Smooth muscle cell (in vitro differentiated cells): ENCODE data around the gene PCDHA11. TPM values are rescaled to one million over a fixed set of nuclear protein-coding genes. Genes with fewer than 3 reads are reported as not detected.
"Not testable (repeated sequence)": the region's sequence is repeated elsewhere in the genome, so short reads cannot be mapped to it uniquely, and the experiment has no call there.

ENCODE experiments used
- DNase-seq: peaks from one replicate; lab custom pipeline; 2025; ENCODE audit not compliant: unreplicated experiment; lab: John Stamatoyannopoulos, UW
- H2AFZ ChIP-seq: fragments of 200-600 bp; sonication (generic); 2 replicates; pipeline ENCODE4 v1.6.0; 2016; ENCODE audit warnings: antibody characterized with exemption, low read depth, mild to moderate bottlenecking
- H3F3A ChIP-seq: fragments of 200-600 bp; sonication (generic); 2 replicates; pipeline ENCODE4 v1.6.0; 2017; ENCODE audit warnings: antibody characterized with exemption, low read depth
- H3K27ac ChIP-seq: fragments of 200-600 bp; sonication (generic); 2 replicates; pipeline ENCODE4 v1.5.1; 2016; ENCODE audit warnings: low read depth, mild to moderate bottlenecking
- H3K27me3 ChIP-seq: fragments of 200-600 bp; sonication (generic); 2 replicates; pipeline ENCODE4 v1.6.1; 2016; ENCODE audit warnings: low read depth, mild to moderate bottlenecking
- H3K36me3 ChIP-seq: fragments of 200-600 bp; sonication (generic); 2 replicates; pipeline ENCODE4 v1.5.1; 2016; ENCODE audit warnings: low read depth
- H3K4me1 ChIP-seq: fragments of 200-600 bp; sonication (generic); 2 replicates; pipeline ENCODE4 v1.5.1; 2016; ENCODE audit warnings: low read depth
- H3K4me2 ChIP-seq: fragments of 200-600 bp; sonication (generic); 2 replicates; pipeline ENCODE4 v1.6.0; 2016; ENCODE audit warnings: mild to moderate bottlenecking
- H3K4me3 ChIP-seq: fragments of 200-600 bp; sonication (generic); 2 replicates; pipeline ENCODE4 v1.5.1; 2016; ENCODE audit warnings: mild to moderate bottlenecking
- H3K79me2 ChIP-seq: fragments of 200-600 bp; sonication (generic); 2 replicates; pipeline ENCODE4 v1.6.0; 2016; ENCODE audit warnings: low read depth, mild to moderate bottlenecking
- H3K9ac ChIP-seq: fragments of 200-600 bp; sonication (generic); 2 replicates; pipeline ENCODE4 v1.6.0; 2016; ENCODE audit warnings: low read depth
- H3K9me3 ChIP-seq: fragments of 200-600 bp; sonication (generic); replicated peaks from 2 replicates; pipeline ENCODE4 v1.5.1; 2016; ENCODE audit warnings: low read depth
- H4K20me1 ChIP-seq: fragments of 200-600 bp; sonication (generic); 2 replicates; pipeline ENCODE4 v1.6.0; 2016; ENCODE audit warnings: low read depth
- CTCF ChIP-seq: fragments of 200-600 bp; sonication (generic); IDR thresholded peaks from 2 replicates; pipeline ENCODE4 v1.5.1; 2017; ENCODE audit warnings: borderline replicate concordance, mild to moderate bottlenecking, antibody characterized with exemption; ENCODE audit not compliant: insufficient read depth, poor library complexity, severe bottlenecking
- WGBS: methylation state at CpG from one replicate; pipeline ENCODE4 v1.1.7; 2016; ENCODE audit warnings: low lambda C conversion rate; 5-methylcytosine and 5-hydroxymethylcytosine counted together
- polyA plus RNA-seq: library from polyadenylated mRNA; unstranded; fragments of >200 nt; fragmentation: Nextera tagmentation; extraction: Ambion mirVana; gene quantifications from 2 replicates; pipeline ENCODE4 v1.2.1, GENCODE V29; 2016
- total RNA-seq: library from RNA; depleted of rRNA; stranded (reverse); fragments of >200 nt; gene quantifications from 2 replicates; pipeline ENCODE4 v1.2.3, GENCODE V29; 2014

Gene PCDHA11
- total and polyA plus RNA-seq, 2 experiments from 2014 or later: 3.0 to 3.8 TPM

- H3K4me3 ChIP-seq: no peak overlapping the region
- no peak for TF ChIP-seq CTCF
- no peaks in the 10 kb centered on the region for H4K20me1 ChIP-seq
- H3K9me3 ChIP-seq: no peaks in the 10 kb centered on the region
- no peaks in the 10 kb centered on the region for H3K4me1 ChIP-seq
- no peak overlapping the region for H3K9ac ChIP-seq
- no peaks in the 10 kb centered on the region for H3K36me3 ChIP-seq
- no peaks in the 10 kb centered on the region for H3K27me3 ChIP-seq
- H3F3A ChIP-seq: no peaks in the 10 kb centered on the region
- no peaks in the 10 kb centered on the region for H3K79me2 ChIP-seq
- H2AFZ ChIP-seq: no peak overlapping the region
- H3K4me2 ChIP-seq: no peak overlapping the region
- H3K27ac ChIP-seq: no peak overlapping the region
- 99% methylated on average over 77 of the region's 87 CpGs for WGBS
- no peak for DNase-seq
These were observed 25.7 kb upstream of the PCDHA11 start for GRCh38 chr5:140842798-140843733.

GRCh38 chr5:140848139-140849102 is 20.3 kb upstream of the PCDHA11 start, which contains the start of gene PCDHA9:
PCDHA9 (plus strand) TSS chr5:140848382; CDS start chr5:140848496, 114 bp downstream.
- Histone ChIP-seq H3K4me2 (peak within 1 kb of the TSS; percentile 79), H2AFZ (peak within 1 kb of the TSS; percentile 72), H3K9ac (peak within 1 kb of the TSS; percentile 34), H3K4me3 (peak within 1 kb of the TSS; percentile 48)
- H4K20me1 ChIP-seq, H3K27ac ChIP-seq, H3K27me3 ChIP-seq, DNase-seq, H3K4me1 ChIP-seq, H3K9me3 ChIP-seq, H3K79me2 ChIP-seq, H3F3A ChIP-seq, H3K36me3 ChIP-seq: not testable (repeated sequence)
- 53% methylated on average over 41 of the region's 48 CpGs for whole genome bisulfite sequencing
- peak; percentile 13 for TF ChIP-seq CTCF

- not testable (repeated sequence) for DNase-seq, H3F3A ChIP-seq, H3K36me3 ChIP-seq, H3K4me2 ChIP-seq, H3K4me3 ChIP-seq, H3K79me2 ChIP-seq, H3K9ac ChIP-seq, H3K27ac ChIP-seq, H3K9me3 ChIP-seq, H4K20me1 ChIP-seq, H3K27me3 ChIP-seq, H2AFZ ChIP-seq, H3K4me1 ChIP-seq
- WGBS: 98% methylated on average over 83 of the region's 101 CpGs
These were observed 18.7 kb upstream of the PCDHA11 start for GRCh38 chr5:140849831-140850634.
